ENCODE results near the gene RHBG. TPM values are rescaled to one million over a fixed set of nuclear protein-coding genes. Genes with fewer than 3 reads are reported as not detected.

Gene RHBG
- total RNA-seq, 1 experiment from 2014 or later, result not detected

DNA sequence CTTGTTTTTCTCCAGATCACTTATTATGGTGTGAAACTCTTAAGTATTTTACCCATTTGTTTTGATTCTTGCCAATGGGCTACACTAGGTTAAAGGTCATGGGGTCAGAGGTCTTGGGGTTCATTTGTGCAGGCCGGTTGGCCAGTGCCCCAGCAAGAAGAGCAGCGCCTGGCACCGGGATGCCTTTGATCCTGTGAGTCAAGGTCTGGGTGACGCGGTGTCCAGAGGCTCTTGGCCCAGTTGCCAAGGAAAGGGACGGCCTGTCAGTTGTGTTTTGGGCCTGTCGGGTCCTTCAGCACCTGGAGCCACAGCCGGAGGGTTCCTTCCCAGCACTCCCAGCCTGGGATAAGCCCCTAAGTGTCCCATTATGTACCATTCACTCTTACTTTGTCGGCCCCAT, 25.1 kb downstream of the RHBG start:
- DNase-seq (ENCODE audit: low read depth, low spot score), result no peak
- in situ Hi-C loops (cut with HindIII; ENCODE audit: low pct_unique_long_range_greater_than_20kb, low sequenced_read_pairs), result no loop called here

DNA sequence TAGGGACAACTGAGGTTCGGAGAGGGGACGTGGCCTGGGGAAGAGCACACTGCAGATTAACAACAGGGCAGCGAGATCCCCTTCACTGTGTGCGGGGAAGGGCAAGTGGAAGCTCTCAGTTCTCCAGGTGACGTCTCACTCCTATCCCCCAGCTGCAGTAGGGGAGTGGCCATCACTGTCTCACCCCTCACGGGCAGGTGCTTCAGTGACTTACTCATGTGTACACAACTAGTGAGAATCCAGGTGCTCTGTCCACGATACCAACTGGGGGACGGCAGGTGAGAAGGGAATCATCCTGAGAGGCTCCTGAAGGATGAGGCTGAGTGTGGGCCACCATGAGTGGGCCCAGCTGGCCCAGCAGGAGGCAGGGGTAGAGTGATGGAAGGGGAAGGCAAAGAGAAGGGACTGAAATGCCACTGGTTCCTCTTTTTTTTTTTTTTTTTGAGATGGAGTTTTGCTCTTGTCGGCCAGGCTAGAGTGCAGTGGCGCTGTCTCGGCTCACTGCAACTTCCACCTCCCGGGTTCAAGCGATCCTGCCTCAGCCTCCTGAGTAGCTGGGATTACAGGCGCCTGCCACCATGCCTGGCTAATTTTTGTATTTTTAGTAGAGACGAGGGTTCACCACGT, 25.9 kb downstream of the RHBG start:
- DNase-seq (ENCODE audit: low read depth, low spot score), result no peak
- in situ Hi-C loops (cut with HindIII; ENCODE audit: low pct_unique_long_range_greater_than_20kb, low sequenced_read_pairs), result no loop called here

DNA sequence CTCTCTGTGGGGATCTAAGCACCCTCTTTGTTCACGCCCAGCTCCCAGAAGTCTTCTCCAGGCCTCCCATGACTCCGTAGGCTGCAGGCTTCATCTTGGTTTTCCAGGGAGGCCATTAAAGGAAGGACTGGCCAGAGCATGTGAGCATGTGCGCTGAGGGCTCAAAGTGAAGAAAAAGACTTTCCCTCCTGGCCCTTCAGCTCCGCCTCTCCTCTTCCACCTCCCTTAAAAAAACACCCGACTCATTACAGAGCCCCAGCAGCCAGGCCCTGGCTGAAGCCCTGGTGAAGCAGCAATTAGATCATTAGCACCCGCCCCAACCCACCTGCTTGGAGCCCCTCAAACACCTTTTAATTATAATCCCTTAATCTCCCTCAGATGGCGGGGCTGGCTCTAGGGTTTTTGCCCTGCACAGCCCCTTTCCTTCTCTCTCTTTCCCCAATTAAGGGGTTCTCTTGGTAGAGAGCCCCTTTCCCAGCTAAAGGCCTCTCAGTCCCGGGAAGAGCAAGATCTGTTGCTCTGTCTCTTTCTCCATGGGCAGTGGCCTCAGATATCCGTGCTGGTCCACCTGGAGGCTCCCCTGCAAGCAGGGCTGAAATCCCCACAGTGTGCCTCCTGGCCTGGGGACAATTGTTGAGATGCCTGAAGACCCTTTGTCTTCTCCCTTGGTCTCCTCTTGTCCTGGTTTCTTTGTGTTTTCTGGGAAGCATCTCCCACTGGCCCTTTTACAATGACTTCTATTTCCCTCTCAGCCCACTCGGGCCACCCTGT, 30.5 kb downstream of the RHBG start:
- DNase-seq (ENCODE audit: low read depth, low spot score), result no peak
- in situ Hi-C loops (cut with HindIII; ENCODE audit: low pct_unique_long_range_greater_than_20kb, low sequenced_read_pairs), result no loop called here

DNA sequence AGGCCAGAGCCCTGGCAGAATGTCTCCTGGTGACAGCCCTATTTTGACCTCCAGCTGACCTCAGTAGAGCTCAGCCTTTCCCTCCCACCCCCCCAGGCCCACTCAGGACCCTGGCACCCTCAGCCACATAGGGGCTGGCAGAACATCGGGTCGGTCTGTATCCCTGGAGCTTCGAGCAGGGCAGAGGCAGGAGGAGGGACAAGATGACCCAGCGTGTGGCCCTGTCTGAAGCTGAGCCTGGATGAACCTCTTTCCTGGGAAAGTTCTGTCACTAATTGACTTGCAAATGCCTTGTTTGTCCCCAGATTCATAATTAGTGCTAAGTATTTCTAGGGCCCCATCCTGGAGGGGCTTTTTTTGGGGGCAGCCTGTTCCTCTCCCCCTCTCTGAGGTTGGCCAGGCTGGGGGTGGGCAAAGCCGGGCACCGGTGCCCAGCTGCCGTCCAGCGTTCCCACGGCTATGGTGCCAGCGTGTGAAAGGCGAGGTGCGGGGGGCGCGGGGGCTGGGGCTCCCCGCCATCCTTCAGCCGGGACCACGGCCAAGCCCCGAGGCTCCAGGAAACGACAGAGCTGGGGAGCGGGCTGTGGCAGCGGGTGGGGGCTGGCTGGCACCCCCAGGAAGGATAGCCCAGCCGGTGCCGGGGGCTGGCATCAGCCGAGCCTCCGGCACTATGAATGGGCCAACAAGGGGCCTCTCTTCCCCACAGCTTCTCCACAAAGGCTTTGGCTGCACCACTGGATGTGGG, 31.4 kb downstream of the RHBG start:
- in situ Hi-C loops (cut with HindIII; ENCODE audit: low pct_unique_long_range_greater_than_20kb, low sequenced_read_pairs), result no loop called here
- no peak for DNase-seq (ENCODE audit: low read depth, low spot score)

DNA sequence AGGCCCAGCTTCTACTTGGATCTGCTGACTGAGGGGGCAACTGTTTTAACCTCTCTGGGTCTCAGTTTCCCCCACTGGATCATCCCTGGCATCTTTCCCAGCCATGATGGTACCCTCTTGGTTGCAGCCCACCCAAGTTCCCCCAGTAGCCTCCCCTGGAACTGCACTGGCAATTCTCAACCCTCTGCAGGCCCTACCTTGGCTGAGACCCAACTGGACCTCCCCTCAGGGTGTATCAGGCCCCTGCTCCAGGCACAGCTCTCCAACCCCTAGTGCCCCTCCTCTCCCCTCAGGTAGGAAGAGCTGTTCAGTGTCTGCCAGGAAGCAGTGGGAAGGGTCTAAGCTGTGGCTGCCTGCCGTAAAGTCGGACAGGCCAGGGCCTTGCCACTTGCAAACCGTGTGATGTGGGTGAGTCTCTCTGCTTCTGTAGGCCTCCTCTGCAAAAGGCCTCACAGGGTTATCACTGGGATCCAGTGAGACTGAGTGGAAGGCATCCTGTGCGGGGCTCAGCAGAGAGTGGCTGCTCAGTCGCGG, 32.1 kb downstream of the RHBG start:
- in situ Hi-C loops (cut with HindIII; ENCODE audit: low pct_unique_long_range_greater_than_20kb, low sequenced_read_pairs), result no loop called here
- DNase-seq (ENCODE audit: low read depth, low spot score), result no peak

DNA sequence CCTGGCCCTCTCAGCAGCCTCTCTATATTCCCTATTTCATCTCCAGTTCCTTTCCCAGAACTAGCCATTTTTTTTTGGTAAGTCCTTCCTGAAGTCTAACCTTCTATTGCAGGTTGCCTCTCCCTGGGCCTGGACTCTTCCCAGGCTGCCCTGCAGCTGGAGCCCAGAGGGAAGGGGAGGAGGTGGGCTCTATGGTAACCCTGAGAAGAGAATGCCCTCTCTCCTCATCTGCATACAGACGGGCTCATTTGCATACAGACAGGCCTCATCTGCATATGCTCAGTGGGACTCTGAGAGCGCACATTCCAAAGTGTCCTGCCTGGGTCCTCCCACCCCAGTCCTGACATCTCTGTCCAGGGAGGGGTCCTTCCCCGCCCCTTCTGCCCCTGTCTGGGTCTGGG, 32.7 kb downstream of the RHBG start:
- in situ Hi-C loops (cut with HindIII; ENCODE audit: low pct_unique_long_range_greater_than_20kb, low sequenced_read_pairs), result no loop called here
- no peak for DNase-seq (ENCODE audit: low read depth, low spot score)

DNA sequence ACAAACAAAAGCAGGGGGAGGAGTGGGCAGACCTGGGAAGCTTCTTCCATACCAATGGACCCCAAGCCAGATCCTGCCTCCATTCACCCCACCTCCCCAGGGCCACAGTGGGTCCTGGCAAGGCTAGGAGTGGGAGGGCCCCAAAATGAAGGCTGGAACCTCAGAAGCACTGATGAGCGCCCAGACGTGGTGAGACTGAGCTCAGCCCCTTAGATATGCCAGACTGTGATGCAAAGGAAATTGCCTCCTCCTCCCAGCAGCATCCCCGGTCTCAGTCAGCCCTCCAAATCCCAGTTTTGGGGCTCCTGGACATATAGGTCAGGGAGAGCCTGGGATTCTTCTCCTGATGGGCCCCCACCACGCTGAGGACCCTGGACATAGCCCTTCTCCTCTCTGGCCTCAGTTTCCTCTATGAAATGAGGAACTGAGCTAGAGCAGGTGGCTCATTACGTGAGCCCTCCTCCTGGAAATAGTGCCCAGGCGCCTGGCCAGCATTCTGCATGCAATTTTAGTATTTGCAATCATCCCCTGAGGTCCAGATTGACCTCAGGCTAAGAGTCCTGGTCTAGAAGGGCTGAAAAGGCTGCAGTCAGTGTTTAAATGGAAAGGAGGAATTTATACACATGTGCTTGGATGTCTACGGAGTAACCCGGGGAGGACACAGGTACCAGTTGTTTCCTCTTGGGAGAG, 33.5 kb downstream of the RHBG start:
- DNase-seq (ENCODE audit: low read depth, low spot score), result no peak
- in situ Hi-C loops (cut with HindIII; ENCODE audit: low pct_unique_long_range_greater_than_20kb, low sequenced_read_pairs), result no loop called here

DNA sequence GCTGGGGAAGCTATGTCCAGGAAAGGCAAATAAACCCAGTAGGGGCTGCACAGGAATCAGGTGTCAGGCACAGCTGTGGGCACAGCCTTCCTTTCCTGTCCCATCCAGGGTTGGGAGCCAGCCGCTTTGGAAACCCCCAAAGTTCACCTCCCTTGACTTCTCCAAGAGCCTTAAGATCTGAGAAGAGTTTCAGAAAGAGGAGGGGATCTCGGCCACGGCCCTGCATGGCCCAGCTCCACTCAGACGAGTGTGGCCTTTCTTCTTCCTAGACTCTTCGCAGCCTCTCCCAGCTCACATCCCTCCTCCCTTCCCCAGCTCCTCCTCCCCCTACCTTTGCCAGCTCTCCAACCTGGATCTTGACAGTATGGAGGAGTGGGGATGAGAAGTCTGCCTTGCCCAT, 36.7 kb downstream of the RHBG start:
- DNase-seq (ENCODE audit: low read depth, low spot score), result no peak

DNA sequence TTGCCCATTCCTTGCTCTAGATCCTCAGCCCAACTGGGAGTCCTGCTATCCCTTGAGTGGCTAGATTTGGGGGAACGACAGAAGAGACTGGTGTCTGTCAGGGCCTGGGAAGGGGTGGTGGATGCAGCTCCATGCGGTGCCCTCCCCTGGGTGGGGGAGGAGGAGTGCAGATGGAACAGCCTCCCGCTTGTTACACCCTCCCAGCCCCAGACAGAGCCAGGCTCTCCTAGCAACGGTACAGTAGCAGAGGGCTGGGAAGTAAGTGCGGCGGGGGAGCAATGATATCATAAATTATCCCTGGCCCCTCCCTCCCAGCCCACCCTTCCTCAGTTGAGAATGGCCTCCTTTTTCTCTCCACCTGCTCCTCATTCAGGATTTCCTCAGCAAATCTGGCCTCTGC, 37.2 kb downstream of the RHBG start:
- DNase-seq (ENCODE audit: low read depth, low spot score), result no peak
- in situ Hi-C loops (cut with HindIII; ENCODE audit: low pct_unique_long_range_greater_than_20kb, low sequenced_read_pairs), result no loop called here

More for the DNA sequence above, 36.7 kb downstream of the RHBG start:
- in situ Hi-C loops (cut with HindIII; ENCODE audit: low pct_unique_long_range_greater_than_20kb, low sequenced_read_pairs), result no loop called here

DNA sequence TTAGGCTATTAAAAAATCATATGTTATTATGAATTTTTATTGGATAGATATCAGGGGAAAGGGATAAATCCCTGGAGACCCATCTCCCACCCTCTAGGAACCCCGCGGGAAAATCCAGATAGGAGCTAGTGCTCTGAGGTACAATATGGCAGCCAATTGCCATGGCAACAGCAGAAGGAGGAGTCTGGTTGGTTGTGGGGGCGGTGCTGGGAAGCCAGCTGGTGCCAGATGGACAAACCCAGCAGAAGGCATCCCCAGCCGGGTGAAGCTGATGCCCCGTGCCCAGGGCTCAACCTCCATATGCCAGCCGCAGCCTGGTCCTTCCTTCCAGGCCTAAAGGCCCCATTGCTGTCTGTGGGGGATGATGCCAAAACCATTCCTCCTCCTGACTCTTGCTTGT, 38.3 kb downstream of the RHBG start:
- in situ Hi-C loops (cut with HindIII; ENCODE audit: low pct_unique_long_range_greater_than_20kb, low sequenced_read_pairs), result no loop called here
- DNase-seq (ENCODE audit: low read depth, low spot score), result peak; percentile 30

DNA sequence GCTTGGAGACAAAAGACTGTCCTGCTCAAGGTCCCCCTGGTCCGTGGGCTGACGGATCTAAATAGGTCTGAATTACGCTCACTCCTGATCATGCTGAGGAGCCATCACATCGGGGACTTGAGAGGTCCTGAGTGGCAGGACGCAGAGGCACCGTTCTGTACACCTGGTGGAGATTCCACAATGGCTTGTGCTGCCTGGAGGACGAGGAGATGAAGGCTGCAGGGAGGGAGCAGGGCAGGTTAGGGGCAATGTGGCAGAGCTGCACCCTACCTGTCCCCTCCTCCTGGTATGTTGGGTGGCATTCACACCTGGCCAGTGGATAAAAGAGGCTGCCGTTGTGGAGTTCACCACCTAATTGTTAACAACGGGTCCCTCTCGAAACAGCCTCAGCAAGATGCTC, 38.7 kb downstream of the RHBG start:
- in situ Hi-C loops (cut with HindIII; ENCODE audit: low pct_unique_long_range_greater_than_20kb, low sequenced_read_pairs), result no loop called here

DNA sequence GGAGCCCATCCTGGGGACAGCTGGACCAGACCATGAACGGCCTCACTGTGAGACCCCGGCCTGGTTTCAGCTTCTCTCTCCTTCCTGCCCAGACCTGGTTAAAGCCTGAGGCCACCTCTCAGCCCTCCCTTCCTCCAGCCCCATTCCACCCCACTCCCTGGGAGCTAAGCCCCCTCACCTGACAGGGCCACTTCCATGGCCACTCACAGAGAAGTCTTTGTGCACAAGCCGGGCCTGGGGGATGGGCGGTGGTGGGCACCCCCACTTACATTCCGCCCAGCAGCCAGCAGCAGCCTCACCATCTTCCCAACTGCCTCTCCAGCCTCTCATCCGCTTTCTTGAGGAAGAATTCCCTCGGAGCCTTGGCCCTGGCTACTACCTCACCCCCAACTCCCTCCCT, 40.4 kb downstream of the RHBG start:
- in situ Hi-C loops (cut with HindIII; ENCODE audit: low pct_unique_long_range_greater_than_20kb, low sequenced_read_pairs), result no loop called here
- no peak for DNase-seq (ENCODE audit: low read depth, low spot score)

More for the DNA sequence above, 38.7 kb downstream of the RHBG start:
- DNase-seq (ENCODE audit: low read depth, low spot score), result no peak

DNA sequence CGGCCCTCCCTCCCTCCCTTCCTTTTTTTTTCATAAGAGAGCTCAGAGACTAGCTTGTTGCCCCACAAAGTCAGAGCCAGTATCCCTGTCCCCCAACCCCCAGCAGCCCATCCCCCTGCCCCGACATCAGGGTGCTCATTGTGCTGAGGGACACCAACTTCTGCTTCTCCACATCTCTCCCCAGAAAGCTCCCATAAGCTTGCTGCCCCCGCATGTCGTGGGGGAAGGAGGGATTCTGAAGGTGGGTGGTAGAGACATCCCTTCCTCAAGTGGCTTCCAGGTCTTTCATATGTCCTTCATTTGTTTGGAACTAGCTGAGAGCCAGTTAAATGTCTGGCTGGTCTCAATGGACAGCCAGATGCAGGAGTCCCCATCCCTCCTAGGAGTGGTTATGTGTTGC, 41.2 kb downstream of the RHBG start:
- DNase-seq (ENCODE audit: low read depth, low spot score), result no peak
- in situ Hi-C loops (cut with HindIII; ENCODE audit: low pct_unique_long_range_greater_than_20kb, low sequenced_read_pairs), result no loop called here

DNA sequence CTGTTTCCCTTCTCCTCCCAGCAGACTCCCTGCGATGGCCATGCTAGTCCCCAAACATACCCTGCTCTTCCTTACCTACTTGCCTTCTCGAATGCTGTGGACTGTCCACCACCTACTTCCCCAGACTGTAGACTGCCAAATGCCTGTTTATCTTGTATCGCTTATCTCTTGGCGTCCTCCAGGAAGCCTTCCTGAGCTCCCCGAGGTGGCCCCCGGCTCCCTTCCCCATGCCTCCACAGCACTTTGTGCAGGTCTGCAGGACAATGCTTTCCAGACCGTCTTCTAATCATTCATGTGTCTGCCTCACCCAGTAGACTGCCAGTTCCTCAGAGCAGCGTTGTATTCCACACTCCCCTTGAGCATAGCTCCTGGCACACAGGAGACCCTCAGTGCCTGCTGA, 41.7 kb downstream of the RHBG start:
- in situ Hi-C loops (cut with HindIII; ENCODE audit: low pct_unique_long_range_greater_than_20kb, low sequenced_read_pairs), result no loop called here
- DNase-seq (ENCODE audit: low read depth, low spot score), result no peak

DNA sequence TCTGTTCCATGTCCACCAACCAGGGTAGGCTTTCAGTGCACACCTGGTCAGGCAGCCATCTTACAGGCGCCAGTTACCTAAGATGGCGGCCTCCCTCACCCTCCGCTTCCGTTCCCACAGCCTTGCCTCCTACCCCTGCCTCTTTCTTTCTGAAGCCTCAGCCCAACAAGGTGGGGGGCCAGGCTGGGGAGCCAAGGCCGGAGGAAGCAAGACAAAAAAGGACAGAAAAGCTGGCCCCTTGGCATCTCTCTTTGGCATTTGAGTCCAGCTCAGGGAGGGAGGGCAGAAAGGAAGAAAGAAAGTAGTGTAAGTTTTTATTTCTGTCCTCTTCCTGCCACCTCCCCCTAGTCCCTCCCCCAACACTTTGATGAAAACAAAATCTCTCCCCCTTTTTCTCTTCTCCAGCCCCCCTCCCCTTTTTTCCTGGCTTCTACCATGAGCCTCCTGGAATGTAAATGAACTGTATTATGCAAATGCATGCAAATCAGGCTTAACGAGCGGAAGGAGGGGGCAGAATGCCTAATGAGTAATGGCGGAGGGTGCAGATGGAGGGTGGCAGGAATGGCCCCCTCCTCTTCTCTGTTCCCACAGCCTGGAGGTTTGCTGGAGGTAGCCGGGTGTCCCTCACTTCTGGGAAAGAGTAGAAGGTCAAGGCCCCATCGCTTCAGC, 43.8 kb downstream of the RHBG start:
- no peak for DNase-seq (ENCODE audit: low read depth, low spot score)
- in situ Hi-C loops (cut with HindIII; ENCODE audit: low pct_unique_long_range_greater_than_20kb, low sequenced_read_pairs), result no loop called here

DNA sequence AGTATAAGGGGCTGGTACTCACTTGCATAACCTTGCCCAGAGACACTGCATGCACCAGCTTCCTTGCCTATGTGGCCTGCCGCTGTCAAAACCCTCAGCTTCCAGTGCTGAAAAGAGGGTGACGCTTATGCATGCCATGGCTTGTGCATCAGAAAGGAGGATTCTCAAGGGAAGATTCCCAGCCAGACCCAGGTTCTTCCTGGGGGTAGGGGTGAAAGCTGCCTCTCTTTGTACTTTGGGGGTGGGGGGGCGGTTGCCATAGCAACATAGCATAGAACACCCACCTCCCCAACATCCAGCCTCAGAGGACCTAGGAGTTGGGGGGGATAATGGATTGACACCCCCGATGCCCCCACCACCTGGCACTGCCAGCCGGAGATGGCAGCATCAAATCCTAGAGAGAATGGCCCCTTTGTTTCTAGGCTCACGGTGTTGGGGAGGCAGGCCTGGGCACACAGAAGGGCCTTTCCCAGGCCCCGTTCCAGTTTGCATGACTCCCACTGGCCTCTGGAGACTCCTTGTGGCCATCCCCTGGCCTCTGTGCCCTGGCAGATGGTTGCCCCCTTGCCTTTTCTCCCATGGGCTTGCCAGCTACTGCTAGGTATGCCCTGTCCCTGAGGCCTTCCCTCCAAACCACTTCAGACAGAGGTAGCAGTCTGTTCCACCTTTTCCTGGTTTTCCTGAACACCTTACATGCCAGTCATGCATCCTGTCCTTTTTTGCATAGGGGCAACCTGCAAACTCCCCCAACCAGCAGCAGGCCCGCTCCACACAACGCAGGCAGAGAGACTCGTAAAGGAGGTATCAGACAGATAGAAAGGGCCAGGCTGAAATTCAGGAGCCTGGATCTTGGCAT, 44.6 kb downstream of the RHBG start:
- no peak for DNase-seq (ENCODE audit: low read depth, low spot score)
- in situ Hi-C loops (cut with HindIII; ENCODE audit: low pct_unique_long_range_greater_than_20kb, low sequenced_read_pairs), result no loop called here
